ENCODE results near the gene NRG3. TPM values are rescaled to one million over a fixed set of nuclear protein-coding genes. Genes with fewer than 3 reads are reported as not detected.

The NRG3 gene
- total and polyA plus RNA-seq, 2 of the 8 experiments (the other 6 are each of a cell fraction or from before 2014, with no cell fraction given), result 4.2 to 5.0 TPM

DNA sequence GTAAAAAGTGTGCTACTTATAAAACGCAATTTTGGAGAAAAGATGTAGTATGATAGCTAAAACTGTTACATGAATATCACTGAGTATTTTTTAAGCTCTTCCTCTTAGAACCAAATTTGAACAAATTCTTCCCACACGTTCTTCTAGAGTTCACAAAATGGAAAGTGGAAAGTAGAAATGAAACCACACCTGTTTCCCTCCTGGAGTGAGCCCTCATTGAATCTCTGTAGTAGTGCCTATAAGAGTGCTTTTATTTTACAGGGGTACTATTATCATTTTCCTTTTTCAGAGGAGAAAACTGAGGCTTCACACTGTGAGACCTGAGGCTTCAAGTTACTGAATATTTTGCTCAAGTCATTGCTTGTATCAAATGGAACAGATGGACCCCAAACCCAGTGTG is 393.0 kb downstream of the NRG3 start:
- Histone ChIP-seq H3K79me2 (ENCODE audit: control insufficient read depth in 1 of 2, insufficient read depth in 2 of 2, low read length in 2 of 2) (no peaks in the 10 kb centered on the region), H3K9ac (replicated peaks in 1 of 4; ENCODE audit: extremely low read depth in 1 of 4, low read depth in 3 of 4, low read length in 3 of 4) (no peak overlapping the region), H2BK120ac (replicated peaks; ENCODE audit: low read depth, low read length) (no peak overlapping the region), H2BK20ac (ENCODE audit: low read length) (no peak overlapping the region), H3K4me1 (replicated peaks in 1 of 4; ENCODE audit: control insufficient read depth in 3 of 4, insufficient read depth in 4 of 4, low read length in 3 of 4) (peaks cover 0 to 6% (median 3%) of the 10 kb centered on the region in 4 experiments; a peak in 3 of 7 replicates), H4K5ac (ENCODE audit: insufficient read length, low read depth, low read length) (no peak overlapping the region), H3K4ac (replicated peaks; ENCODE audit: insufficient read length, low read depth, low read length) (no peak overlapping the region), H3K4me3 (ENCODE audit: extremely low read depth in 1 of 4, insufficient read depth in 2 of 4, low read depth in 3 of 4, low read length in 4 of 4) (no peak overlapping the region), H3K23me2 (ENCODE audit: low read depth, low read length) (no peaks in the 10 kb centered on the region), H4K20me1 (replicated peaks in 1 of 2; ENCODE audit: control insufficient read depth in 1 of 2, insufficient read depth in 2 of 2, low read length in 2 of 2) (no peaks in the 10 kb centered on the region), H3K79me1 (ENCODE audit: low read depth, low read length) (no peaks in the 10 kb centered on the region), H2BK15ac (ENCODE audit: low read length) (no peak overlapping the region), H2AFZ (ENCODE audit: low read length) (no peak overlapping the region), H2AK5ac (ENCODE audit: low read depth, low read length) (no peak overlapping the region), H3K56ac (replicated peaks; ENCODE audit: insufficient read length, low read depth, low read length) (no peak overlapping the region), H2BK5ac (ENCODE audit: low read depth, low read length) (no peak overlapping the region), H4K8ac (ENCODE audit: extremely low read depth, insufficient read depth, low read length) (no peak overlapping the region), H3K27ac (ENCODE audit: low read depth, low read length) (no peak overlapping the region), H3K4me2 (ENCODE audit: insufficient read depth in 1 of 2, low read depth in 2 of 2, low read length in 2 of 2) (no peak overlapping the region), H3K27me3 (replicated peaks in 1 of 4; ENCODE audit: control insufficient read depth in 3 of 4, extremely low read depth in 1 of 4, insufficient read depth in 3 of 4, low read length in 3 of 4) (no peaks in the 10 kb centered on the region), H2BK12ac (ENCODE audit: low read depth, low read length) (no peak overlapping the region), H3K9me3 (ENCODE audit: insufficient read depth in 2 of 2, low read depth in 1 of 2, low read length in 1 of 2) (no peaks in the 10 kb centered on the region), H3K23ac (ENCODE audit: insufficient read length) (no peak overlapping the region), H3K36me3 (ENCODE audit: control insufficient read depth in 2 of 4, insufficient read depth in 4 of 4, low read length in 3 of 4) (no peaks in the 10 kb centered on the region), H3K18ac (ENCODE audit: extremely low read depth, low read length) (no peak overlapping the region), H4K91ac (replicated peaks; ENCODE audit: insufficient read length, low read length) (no peak overlapping the region), H3K14ac (ENCODE audit: insufficient read length) (no peak overlapping the region)
- ChIA-PET POLR2A (ENCODE audit: partially characterized antibody) (no interaction called here), CTCF (ENCODE audit: partially characterized antibody) (no interaction called here)
- FAIRE-seq, result no peak
- DNase-seq (ENCODE audit: low read depth in 1 of 2, low spot score in 2 of 2), result no peak
- WGBS, 2 experiments (ENCODE audit: extremely low coverage in 1 of 2, insufficient coverage in 1 of 2, insufficient read length in 1 of 2, insufficient replicate concordance in 2 of 2, low coverage in 1 of 2, low lambda C conversion rate in 2 of 2, missing lambda C conversion rate in 1 of 2), result 70% methylated on average over 2 of the region's 2 CpGs; no CpG with 5 or more reads in 1 of the 2 experiments
- TF ChIP-seq CHD2 (IDR thresholded peaks at IDR 0.05; ENCODE audit: low read length) (no peak), BCL11A (IDR thresholded peaks at IDR 0.05; ENCODE audit: low read depth in 2 of 2, low read length in 2 of 2) (no peak), HDAC2 (IDR thresholded peaks at IDR 0.05; ENCODE audit: borderline replicate concordance in 1 of 2, low read depth in 2 of 2, low read length in 2 of 2) (no peak), MAFK (IDR thresholded peaks at IDR 0.05; ENCODE audit: low read depth, low read length) (no peak), RBBP5 (IDR thresholded peaks at IDR 0.05; ENCODE audit: borderline replicate concordance, low read depth, low read length) (no peak), CEBPB (IDR thresholded peaks at IDR 0.05; ENCODE audit: low read depth, low read length) (no peak), EGR1 (IDR thresholded peaks at IDR 0.05; ENCODE audit: borderline replicate concordance, low read depth, low read length) (no peak), TBP (IDR thresholded peaks at IDR 0.05; ENCODE audit: low read depth, low read length) (no peak)
- TF ChIP-seq, protein P1, sequence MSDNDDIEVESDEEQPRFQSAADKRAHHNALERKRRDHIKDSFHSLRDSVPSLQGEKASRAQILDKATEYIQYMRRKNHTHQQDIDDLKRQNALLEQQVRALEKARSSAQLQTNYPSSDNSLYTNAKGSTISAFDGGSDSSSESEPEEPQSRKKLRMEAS (IDR thresholded peaks at IDR 0.05), result no peak
